ENCODE measurements around the gene TLL2.

DNA sequence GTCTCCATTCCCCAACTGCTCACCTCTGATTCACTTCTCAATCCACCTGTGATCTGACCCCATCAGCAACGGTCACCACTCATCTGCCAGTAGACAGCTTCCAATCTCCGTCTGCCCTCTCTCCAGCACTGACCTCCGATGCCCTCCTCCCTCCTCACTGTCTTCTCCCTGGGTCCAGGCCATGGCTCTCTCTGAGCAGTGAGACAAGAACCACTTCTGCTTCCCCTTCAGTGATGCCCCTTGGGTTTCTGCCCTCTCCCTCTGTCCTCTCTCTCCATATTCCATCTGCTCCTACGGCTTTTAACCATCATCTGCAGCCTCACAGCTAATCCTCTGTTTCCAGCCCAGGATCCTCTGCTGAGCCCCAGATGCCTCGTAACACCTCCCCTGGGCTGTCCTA is 99.4 kb downstream of the TLL2 start:
- TF ChIP-seq, protein P1, sequence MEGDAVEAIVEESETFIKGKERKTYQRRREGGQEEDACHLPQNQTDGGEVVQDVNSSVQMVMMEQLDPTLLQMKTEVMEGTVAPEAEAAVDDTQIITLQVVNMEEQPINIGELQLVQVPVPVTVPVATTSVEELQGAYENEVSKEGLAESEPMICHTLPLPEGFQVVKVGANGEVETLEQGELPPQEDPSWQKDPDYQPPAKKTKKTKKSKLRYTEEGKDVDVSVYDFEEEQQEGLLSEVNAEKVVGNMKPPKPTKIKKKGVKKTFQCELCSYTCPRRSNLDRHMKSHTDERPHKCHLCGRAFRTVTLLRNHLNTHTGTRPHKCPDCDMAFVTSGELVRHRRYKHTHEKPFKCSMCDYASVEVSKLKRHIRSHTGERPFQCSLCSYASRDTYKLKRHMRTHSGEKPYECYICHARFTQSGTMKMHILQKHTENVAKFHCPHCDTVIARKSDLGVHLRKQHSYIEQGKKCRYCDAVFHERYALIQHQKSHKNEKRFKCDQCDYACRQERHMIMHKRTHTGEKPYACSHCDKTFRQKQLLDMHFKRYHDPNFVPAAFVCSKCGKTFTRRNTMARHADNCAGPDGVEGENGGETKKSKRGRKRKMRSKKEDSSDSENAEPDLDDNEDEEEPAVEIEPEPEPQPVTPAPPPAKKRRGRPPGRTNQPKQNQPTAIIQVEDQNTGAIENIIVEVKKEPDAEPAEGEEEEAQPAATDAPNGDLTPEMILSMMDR (IDR thresholded peaks at IDR 0.05): no peak
- no peak for TF ChIP-seq POLR2AphosphoS5 (IDR thresholded peaks at IDR 0.05)

Data from gastroesophageal sphincter (tissue), 3 donors.